PC-9 (cell line): Measurements from ENCODE around the gene AKT1S1. TPM values are rescaled to one million over a fixed set of nuclear protein-coding genes. Genes with fewer than 3 reads are reported as not detected.

Source experiments
- BruUV-seq: library from RNA; stranded (reverse); fragments of 400-500 nt; replicated peaks from 2 replicates; lab custom pipeline; 2021; lab: Mats Ljungman, UMichigan
- CTCF ChIA-PET: fragments of 300-600 bp; sonication (Branson Sonifier 250); formaldehyde crosslinking; loops from one replicate; lab custom pipeline; 2022; ENCODE audit warnings: antibody characterized with exemption; lab: Charles Lee
- POLR2A ChIA-PET: fragments of 300-600 bp; sonication (Branson Sonifier 250); formaldehyde crosslinking; loops from one replicate; lab custom pipeline; 2022; ENCODE audit warnings: antibody characterized with exemption; ENCODE audit not compliant: unreplicated experiment; lab: Charles Lee
- DNase-seq, 2 experiments: peaks; one replicate each; pipeline versions ENCODE4 v3.0.0 to v3.0.0-alpha.2; 2015 to 2022; ENCODE audit warnings: mixed read lengths in 1 of 2
- H2AFZ ChIP-seq: fragments of 200-600 bp; sonication (generic); 2 replicates; pipeline ENCODE4 v1.8.1; 2017; ENCODE audit warnings: antibody characterized with exemption
- H3F3A ChIP-seq: fragments of 200-600 bp; sonication (generic); 2 replicates; pipeline ENCODE4 v1.8.1; 2017; ENCODE audit warnings: antibody characterized with exemption, mild to moderate bottlenecking, low read depth; ENCODE audit not compliant: insufficient read depth
- H3K27ac ChIP-seq: fragments of 200-600 bp; sonication (generic); 2 replicates; pipeline ENCODE4 v1.6.1; 2016; ENCODE audit warnings: mixed run types
- H3K27me3 ChIP-seq: fragments of 200-600 bp; sonication (generic); 2 replicates; pipeline ENCODE4 v1.6.1; 2016; ENCODE audit warnings: low read depth, mixed run types; ENCODE audit not compliant: insufficient read depth
- H3K36me3 ChIP-seq: fragments of 200-600 bp; sonication (generic); 2 replicates; pipeline ENCODE4 v1.6.1; 2016; ENCODE audit warnings: low read depth, mixed run types
- H3K4me1 ChIP-seq: fragments of 200-600 bp; sonication (generic); replicated peaks from 2 replicates; pipeline ENCODE4 v1.6.1; 2016; ENCODE audit warnings: mixed run types; ENCODE audit not compliant: insufficient read depth
- H3K4me2 ChIP-seq: fragments of 200-600 bp; sonication (generic); 2 replicates; pipeline ENCODE4 v1.6.1; 2017; ENCODE audit warnings: mixed run types
- H3K4me3 ChIP-seq: fragments of 200-600 bp; sonication (generic); 2 replicates; pipeline ENCODE4 v1.6.1; 2016; ENCODE audit warnings: mixed run types
- H3K79me2 ChIP-seq: fragments of 200-600 bp; sonication (generic); 2 replicates; pipeline ENCODE4 v1.6.1; 2017; ENCODE audit warnings: low read depth, mixed run types
- H3K9me2 ChIP-seq: fragments of 200-600 bp; sonication (generic); 2 replicates; pipeline ENCODE4 v1.8.1; 2017; ENCODE audit warnings: mild to moderate bottlenecking; ENCODE audit not compliant: insufficient read depth
- H3K9me3 ChIP-seq: fragments of 200-600 bp; sonication (generic); 2 replicates; pipeline ENCODE4 v1.8.1; 2016; ENCODE audit warnings: low read depth; ENCODE audit not compliant: insufficient read depth
- H4K20me1 ChIP-seq: fragments of 200-600 bp; sonication (generic); 2 replicates; pipeline ENCODE4 v1.8.1; 2017; ENCODE audit not compliant: insufficient read depth
- EZH2 ChIP-seq: fragments of 200-600 bp; sonication (generic); IDR thresholded peaks from 2 replicates; pipeline ENCODE4 v1.8.0; 2017; ENCODE audit warnings: antibody characterized with exemption, low read depth
- intact Hi-C: fragments of 100-400 bp; cut with micrococcal nuclease; formaldehyde crosslinking; loops from one replicate; pipeline ENCODE4 v1.10.0; 2022; ENCODE audit not compliant: unreplicated experiment
- total RNA-seq: library from RNA; stranded (reverse); gene quantifications from 2 replicates; pipeline ENCODE4 v1.2.3, GENCODE V29; 2021
- TF ChIP-seq, protein P1 (sequence below): fragments of 200-600 bp; sonication (generic); conservative IDR thresholded peaks from 2 replicates; pipeline ENCODE4 v1.6.1; 2017; ENCODE audit warnings: mixed run types, antibody characterized with exemption, mild to moderate bottlenecking, moderate library complexity

Gene AKT1S1
- total RNA-seq, 1 experiment from 2014 or later, result 143 TPM

DNA sequence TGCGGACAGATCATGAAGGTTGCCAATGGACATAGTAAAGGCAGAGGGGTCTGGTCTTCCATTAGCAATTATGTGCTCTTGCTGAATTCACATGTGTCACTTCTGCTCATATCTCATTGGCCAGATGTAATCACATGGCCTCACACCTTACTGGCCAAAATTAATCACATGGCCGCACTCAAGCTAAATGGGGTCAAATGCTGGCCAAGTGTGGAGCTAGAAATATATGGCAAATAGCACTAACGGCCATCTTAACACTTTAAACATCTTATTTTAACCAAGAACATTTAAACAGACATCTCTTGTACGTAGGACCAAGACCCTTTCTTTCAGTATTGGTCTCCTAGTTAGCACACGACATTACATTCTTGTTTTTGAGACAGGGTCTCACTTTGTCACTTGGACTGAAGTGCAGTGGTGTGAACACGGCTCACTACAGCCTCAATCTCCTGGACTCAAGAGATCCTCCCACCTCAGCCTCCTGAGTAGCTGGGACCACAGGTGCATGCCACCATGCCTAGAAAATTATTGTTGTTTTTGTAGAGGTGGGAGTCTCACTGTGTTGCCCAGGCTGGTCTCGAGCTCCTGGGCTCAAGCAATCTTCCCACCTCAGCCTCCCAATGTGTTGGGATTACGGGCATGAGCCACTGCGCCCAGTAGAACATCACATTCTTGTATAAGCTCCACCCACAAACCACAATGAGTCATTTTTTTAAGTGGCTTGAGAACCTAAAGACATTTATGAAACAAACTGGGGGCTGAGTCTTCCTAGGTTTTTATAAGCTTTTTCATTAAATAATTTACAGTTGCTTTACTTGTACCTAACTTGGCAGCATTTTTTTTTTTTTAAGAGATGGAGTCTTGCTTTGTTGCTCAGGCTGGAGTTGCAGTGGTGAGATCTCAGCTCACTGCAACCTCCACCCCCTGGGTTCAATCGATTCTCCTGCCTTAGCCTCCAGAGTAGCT is 29.1 kb downstream of the AKT1S1 start:
- intact Hi-C loops, result loop anchor here (1.0 kb wide), 1 partner anchor 171 kb away; the partner anchor contains the start of gene PRMT1
- Histone ChIP-seq H3K4me3 (no peak overlapping the region; the same call in 1 of the 2 replicates), H3K9me3 (no peaks in the 10 kb centered on the region), H3K27ac (peak overlapping the region; percentile 43), H3K9me2 (no peaks in the 10 kb centered on the region), H3K4me2 (peak overlapping the region; percentile 35), H3K36me3 (no peaks in the 10 kb centered on the region), H3K79me2 (peaks cover 30% of the 10 kb centered on the region), H4K20me1 (peaks cover 13% of the 10 kb centered on the region), H2AFZ (no peak overlapping the region), H3F3A (peaks cover 51% of the 10 kb centered on the region; the same call in 1 of the 2 replicates), H3K4me1 (peaks cover 34% of the 10 kb centered on the region), H3K27me3 (no peaks in the 10 kb centered on the region)
- CTCF ChIA-PET, result interaction anchor here (0.6 kb wide), 1 partner anchor 774 kb away, joined by 4 read pairs; no protein-coding TSS in a partner anchor
- no TSS peak for BruUV-seq
- DNase-seq, result peak in 1 of 2 experiments; percentile 80
- POLR2A ChIA-PET, result interaction anchor here (0.5 to 1.1 kb wide), 6 partner anchors 18 to 734 kb away, joined by 3 to 16 read pairs (median 4); partner anchors contain the start of genes AP2A1 and LIN7B
- TF ChIP-seq, protein P1, sequence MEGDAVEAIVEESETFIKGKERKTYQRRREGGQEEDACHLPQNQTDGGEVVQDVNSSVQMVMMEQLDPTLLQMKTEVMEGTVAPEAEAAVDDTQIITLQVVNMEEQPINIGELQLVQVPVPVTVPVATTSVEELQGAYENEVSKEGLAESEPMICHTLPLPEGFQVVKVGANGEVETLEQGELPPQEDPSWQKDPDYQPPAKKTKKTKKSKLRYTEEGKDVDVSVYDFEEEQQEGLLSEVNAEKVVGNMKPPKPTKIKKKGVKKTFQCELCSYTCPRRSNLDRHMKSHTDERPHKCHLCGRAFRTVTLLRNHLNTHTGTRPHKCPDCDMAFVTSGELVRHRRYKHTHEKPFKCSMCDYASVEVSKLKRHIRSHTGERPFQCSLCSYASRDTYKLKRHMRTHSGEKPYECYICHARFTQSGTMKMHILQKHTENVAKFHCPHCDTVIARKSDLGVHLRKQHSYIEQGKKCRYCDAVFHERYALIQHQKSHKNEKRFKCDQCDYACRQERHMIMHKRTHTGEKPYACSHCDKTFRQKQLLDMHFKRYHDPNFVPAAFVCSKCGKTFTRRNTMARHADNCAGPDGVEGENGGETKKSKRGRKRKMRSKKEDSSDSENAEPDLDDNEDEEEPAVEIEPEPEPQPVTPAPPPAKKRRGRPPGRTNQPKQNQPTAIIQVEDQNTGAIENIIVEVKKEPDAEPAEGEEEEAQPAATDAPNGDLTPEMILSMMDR, result no peak
- no peak for TF ChIP-seq EZH2

DNA sequence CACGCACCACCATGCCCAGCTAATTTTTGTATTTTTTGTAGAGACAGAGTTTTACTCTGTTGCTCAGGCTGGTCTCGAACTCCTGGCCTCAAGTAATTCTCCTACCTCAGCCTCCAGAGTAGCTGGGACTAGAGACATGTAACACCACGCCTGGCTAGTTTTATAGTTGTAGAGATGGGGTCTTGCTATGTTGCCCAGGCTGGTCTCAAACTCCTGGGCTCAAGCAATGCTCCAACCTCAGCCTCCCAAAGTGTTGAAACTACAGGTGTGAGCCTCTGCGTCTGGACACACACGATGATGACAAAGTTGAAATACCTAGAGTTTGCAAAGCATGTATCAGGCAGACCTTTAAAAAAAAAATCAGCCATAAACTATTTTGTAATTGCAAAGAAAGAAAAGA is 30.7 kb downstream of the AKT1S1 start:
- H3K4me2 ChIP-seq, result no peak overlapping the region
- TF ChIP-seq EZH2, result no peak
- TF ChIP-seq, protein P1, result no peak
- intact Hi-C loops, result no loop called here
- ChIA-PET CTCF (no interaction called here), POLR2A (no interaction called here)
- H3K4me3 ChIP-seq, result no peak overlapping the region
- no peaks in the 10 kb centered on the region for H3K27me3 ChIP-seq
- peaks cover 23% of the 10 kb centered on the region for H3K4me1 ChIP-seq
- BruUV-seq, result no TSS peak
- no peaks in the 10 kb centered on the region for H3K9me2 ChIP-seq
- no peak overlapping the region for H2AFZ ChIP-seq
- no peak for DNase-seq
- no peaks in the 10 kb centered on the region for H3K36me3 ChIP-seq
- peaks cover 51% of the 10 kb centered on the region; the same call in 1 of the 2 replicates for H3F3A ChIP-seq
- H3K79me2 ChIP-seq, result peaks cover 16% of the 10 kb centered on the region; the same call in 1 of the 2 replicates
- 0 out of 2 replicates have a peak, but pooled peaks cover 3% of the 10 kb centered on the region for H4K20me1 ChIP-seq
- no peak overlapping the region for H3K27ac ChIP-seq
- no peaks in the 10 kb centered on the region for H3K9me3 ChIP-seq

DNA sequence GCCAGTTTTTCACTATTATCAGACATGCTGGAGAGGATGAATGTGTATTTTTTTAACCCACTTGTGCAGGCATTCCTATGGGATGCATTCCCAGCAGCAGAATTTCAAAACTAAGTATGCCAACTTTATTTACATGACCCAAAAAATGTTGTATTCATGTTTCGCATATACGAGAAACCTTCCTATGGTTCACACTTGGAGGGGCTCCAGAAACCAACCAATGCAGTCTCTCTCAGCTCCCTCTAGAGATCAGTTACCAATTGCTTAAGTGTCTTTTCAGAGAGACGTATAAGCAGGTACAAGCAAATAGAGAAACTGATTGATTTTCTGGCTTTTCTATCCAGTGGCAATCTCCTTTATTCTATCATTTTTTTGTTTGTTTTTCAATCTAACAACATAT is 31.7 kb downstream of the AKT1S1 start:
- H3K4me1 ChIP-seq, result peaks cover 23% of the 10 kb centered on the region
- POLR2A ChIA-PET, result no interaction called here
- no peak overlapping the region for H3K27ac ChIP-seq
- no peak for DNase-seq
- H3K4me2 ChIP-seq, result no peak overlapping the region
- intact Hi-C loops, result no loop called here
- peaks cover 54% of the 10 kb centered on the region; the same call in 1 of the 2 replicates for H3F3A ChIP-seq
- BruUV-seq, result no TSS peak
- CTCF ChIA-PET, result no interaction called here
- H3K36me3 ChIP-seq, result peaks cover 8% of the 10 kb centered on the region; the same call in 1 of the 2 replicates
- H2AFZ ChIP-seq, result no peak overlapping the region
- H3K4me3 ChIP-seq, result no peak overlapping the region
- H3K9me3 ChIP-seq, result no peaks in the 10 kb centered on the region
- peaks cover 3% of the 10 kb centered on the region; the same call in 1 of the 2 replicates for H4K20me1 ChIP-seq
- H3K9me2 ChIP-seq, result no peaks in the 10 kb centered on the region
- H3K79me2 ChIP-seq, result peaks cover 16% of the 10 kb centered on the region; the same call in 1 of the 2 replicates
- TF ChIP-seq EZH2, result no peak
- TF ChIP-seq, protein P1, result no peak
- no peaks in the 10 kb centered on the region for H3K27me3 ChIP-seq
